Measurements from ENCODE around the gene PSIP1.

The PSIP1 gene

DNA sequence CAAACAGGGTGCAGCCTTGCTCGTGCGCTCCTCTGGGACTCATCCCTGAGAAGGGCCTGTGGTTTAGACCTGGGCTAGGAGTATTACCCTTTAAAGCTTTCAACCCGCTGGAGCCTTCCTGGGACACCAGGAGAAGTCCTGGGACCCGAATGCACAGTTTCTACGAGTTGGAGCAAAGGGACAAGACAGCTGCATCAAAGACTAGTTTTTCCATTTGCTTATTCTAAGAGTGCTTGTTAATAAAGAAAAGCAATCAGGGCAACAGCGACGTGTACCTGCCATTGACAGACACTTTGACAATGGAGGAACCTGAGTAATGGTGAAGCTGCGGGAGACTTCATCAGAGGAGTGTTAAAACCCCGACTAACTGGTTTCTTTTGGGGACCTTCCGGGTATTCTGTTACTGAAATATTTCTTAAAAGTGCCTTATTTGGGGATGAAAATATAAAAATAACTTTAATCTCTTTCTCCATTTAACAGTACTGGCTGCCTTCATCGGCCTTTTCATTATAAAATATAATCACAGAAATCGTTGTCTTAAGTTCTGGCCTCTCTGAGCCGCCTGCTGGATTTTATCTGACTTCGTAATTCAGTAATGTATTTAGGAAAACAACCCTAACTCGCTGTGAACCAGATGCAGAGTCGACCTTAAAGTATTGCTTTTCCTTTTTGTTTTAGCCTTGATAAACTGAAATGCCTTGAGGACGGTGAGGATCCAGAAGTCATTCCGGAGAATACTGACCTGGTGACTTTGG, 87.4 kb downstream of the PSIP1 start:
- no peaks in the 10 kb centered on the region for H3K4me1 ChIP-seq (ENCODE audit: control insufficient read depth, insufficient read depth, low read length)
- peak overlapping the region; percentile 76 for H3K4me3 ChIP-seq (ENCODE audit: low read depth, low read length)
- TF ChIP-seq ZNF76 (tag by site-specific recombination; IDR thresholded peaks at IDR 0.05; ENCODE audit: borderline replicate concordance, low read depth) (no peak), ZNF843 (tag by site-specific recombination; IDR thresholded peaks at IDR 0.05) (no peak), HOXC10 (CRISPR knock-in tag; IDR thresholded peaks at IDR 0.05) (no peak), ZNF23 (tag by site-specific recombination; IDR thresholded peaks at IDR 0.05; ENCODE audit: borderline replicate concordance) (no peak), ZBTB17 (tag by site-specific recombination; IDR thresholded peaks at IDR 0.05) (no peak), ZNF433 (tag by site-specific recombination; IDR thresholded peaks at IDR 0.05; ENCODE audit: low read depth) (no peak), ZNF394 (tag by site-specific recombination; IDR thresholded peaks at IDR 0.05; ENCODE audit: borderline replicate concordance) (no peak), ZNF658 (tag by site-specific recombination; IDR thresholded peaks at IDR 0.05) (no peak), GLI4 (tag by site-specific recombination; IDR thresholded peaks at IDR 0.05) (no peak)
- CTCF ChIA-PET: interaction anchor here (0.7 to 1.7 kb wide), 3 partner anchors 183 to 996 kb away, joined by 3 to 4 read pairs (median 4); no protein-coding TSS in a partner anchor
- no peaks in the 10 kb centered on the region for H3K9me3 ChIP-seq (ENCODE audit: control insufficient read depth, insufficient read depth, low read depth, low read length)
- peak overlapping the region; percentile 44; the same call in 1 of the 2 replicates for H3K27ac ChIP-seq (ENCODE audit: extremely low read depth, low read depth, low read length)
- POLR2A ChIA-PET: interaction anchor here (0.9 to 1.1 kb wide), 2 partner anchors 87 to 116 kb away, joined by 3 to 4 read pairs; partner anchors contain the start of gene TTC39B
- H3K36me3 ChIP-seq (ENCODE audit: control insufficient read depth in 2 of 2, insufficient read depth in 1 of 2, low read length in 2 of 2): peaks cover 14 to 22% of the 10 kb centered on the region in 2 experiments; a peak in 2 of 3 replicates

DNA sequence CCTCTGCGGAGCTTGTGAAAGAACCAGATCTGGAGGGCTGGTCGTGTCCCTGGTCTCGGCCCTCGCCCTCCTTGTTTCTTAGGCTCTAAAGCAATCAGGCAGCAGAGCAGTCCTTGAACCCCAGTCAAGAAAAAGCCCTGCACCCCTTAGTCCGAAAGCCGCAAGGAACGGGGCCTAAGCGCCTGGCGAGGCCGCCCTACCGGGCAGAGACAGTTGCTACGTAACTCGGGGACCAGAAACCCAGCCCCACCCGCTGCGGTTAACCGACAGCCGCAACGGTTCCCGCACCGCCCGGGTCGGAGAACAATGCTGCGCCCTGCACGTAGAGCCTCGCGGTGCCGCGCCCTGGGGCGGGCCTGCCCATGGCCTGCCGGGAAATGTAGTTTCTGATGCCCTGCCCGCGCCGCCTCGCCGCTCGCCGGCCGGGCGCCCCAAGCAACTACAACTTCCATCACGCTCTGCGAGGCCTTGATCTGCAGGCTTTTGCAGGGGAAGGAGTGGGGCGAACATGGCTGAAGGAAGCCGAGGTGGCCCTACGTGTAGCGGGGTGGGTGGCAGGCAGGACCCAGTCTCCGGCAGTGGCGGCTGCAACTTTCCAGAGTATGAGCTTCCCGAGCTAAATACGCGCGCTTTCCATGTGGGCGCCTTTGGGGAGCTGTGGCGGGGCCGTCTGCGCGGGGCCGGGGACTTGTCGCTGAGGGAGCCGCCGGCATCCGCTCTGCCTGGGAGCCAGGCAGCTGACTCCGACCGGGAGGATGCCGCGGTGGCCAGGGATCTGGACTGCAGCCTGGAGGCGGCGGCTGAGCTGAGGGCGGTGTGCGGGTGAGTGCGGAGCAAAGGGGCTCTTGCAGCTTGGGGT, 88.2 kb downstream of the PSIP1 start, which contains the start of gene SNAPC3:
Gene SNAPC3, plus strand, starts transcription at position 505 of the 859 bp plus-strand sequence. Its CDS starts 4 bp downstream, at position 509.
- CTCF ChIA-PET: interaction anchor here (0.5 to 1.7 kb wide), 4 partner anchors 18 to 216 kb away, joined by 3 to 4 read pairs (median 4); partner anchors contain the start of gene TTC39B
- TF ChIP-seq ZNF202 (tag by site-specific recombination; IDR thresholded peaks at IDR 0.05; ENCODE audit: borderline replicate concordance) (no peak), YY2 (tag by site-specific recombination; IDR thresholded peaks at IDR 0.05) (0 out of 2 replicates have a peak, but pooled peaks have one; percentile 46), ZBTB7A (tag by site-specific recombination; IDR thresholded peaks at IDR 0.05; ENCODE audit: low read depth) (no peak), ZNF747 (tag by site-specific recombination; IDR thresholded peaks at IDR 0.05) (no peak), ZNF610 (tag by site-specific recombination; IDR thresholded peaks at IDR 0.05; ENCODE audit: borderline replicate concordance) (no peak), ZNF707 (tag by site-specific recombination; IDR thresholded peaks at IDR 0.05) (no peak), ZNF248 (tag by site-specific recombination; IDR thresholded peaks at IDR 0.05) (no peak), ZNF394 (tag by site-specific recombination; IDR thresholded peaks at IDR 0.05; ENCODE audit: borderline replicate concordance) (no peak), ZBTB48 (tag by site-specific recombination; IDR thresholded peaks at IDR 0.05) (no peak; the same call in 1 of the 2 replicates), ZNF174 (tag by site-specific recombination; IDR thresholded peaks at IDR 0.05) (no peak), ZNF155 (tag by site-specific recombination; IDR thresholded peaks at IDR 0.05) (no peak), ZNF341 (tag by site-specific recombination; IDR thresholded peaks at IDR 0.05; ENCODE audit: low read depth) (peak; percentile 90), ZNF621 (tag by site-specific recombination; IDR thresholded peaks at IDR 0.05) (no peak), ZNF548 (tag by site-specific recombination; IDR thresholded peaks at IDR 0.05) (no peak), ZNF571 (tag by site-specific recombination; IDR thresholded peaks at IDR 0.05) (no peak), GLIS2 (tag by site-specific recombination; IDR thresholded peaks at IDR 0.05) (peak; percentile 21; the same call in 1 of the 2 replicates), GLI2 (tag by site-specific recombination; IDR thresholded peaks at IDR 0.05; ENCODE audit: borderline replicate concordance, low read depth) (no peak), SP3 (tag by site-specific recombination; IDR thresholded peaks at IDR 0.05) (peak; percentile 94), ZNF214 (tag by site-specific recombination; IDR thresholded peaks at IDR 0.05; ENCODE audit: borderline replicate concordance) (no peak)
- TF ChIP-seq, protein P1, sequence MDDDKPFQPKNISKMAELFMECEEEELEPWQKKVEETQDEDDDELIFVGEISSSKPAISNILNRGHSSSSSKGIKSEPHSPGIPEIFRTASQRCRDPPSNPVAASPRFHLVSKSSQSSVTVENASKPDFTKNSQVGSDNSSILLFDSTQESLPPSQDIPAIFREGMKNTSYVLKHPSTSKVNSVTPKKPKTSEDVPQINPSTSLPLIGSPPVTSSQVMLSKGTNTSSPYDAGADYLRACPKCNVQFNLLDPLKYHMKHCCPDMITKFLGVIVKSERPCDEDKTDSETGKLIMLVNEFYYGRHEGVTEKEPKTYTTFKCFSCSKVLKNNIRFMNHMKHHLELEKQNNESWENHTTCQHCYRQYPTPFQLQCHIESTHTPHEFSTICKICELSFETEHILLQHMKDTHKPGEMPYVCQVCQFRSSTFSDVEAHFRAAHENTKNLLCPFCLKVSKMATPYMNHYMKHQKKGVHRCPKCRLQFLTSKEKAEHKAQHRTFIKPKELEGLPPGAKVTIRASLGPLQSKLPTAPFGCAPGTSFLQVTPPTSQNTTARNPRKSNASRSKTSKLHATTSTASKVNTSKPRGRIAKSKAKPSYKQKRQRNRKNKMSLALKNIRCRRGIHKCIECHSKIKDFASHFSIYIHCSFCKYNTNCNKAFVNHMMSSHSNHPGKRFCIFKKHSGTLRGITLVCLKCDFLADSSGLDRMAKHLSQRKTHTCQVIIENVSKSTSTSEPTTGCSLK (tag by site-specific recombination; IDR thresholded peaks at IDR 0.05): no peak
- TF ChIP-seq, protein P2, sequence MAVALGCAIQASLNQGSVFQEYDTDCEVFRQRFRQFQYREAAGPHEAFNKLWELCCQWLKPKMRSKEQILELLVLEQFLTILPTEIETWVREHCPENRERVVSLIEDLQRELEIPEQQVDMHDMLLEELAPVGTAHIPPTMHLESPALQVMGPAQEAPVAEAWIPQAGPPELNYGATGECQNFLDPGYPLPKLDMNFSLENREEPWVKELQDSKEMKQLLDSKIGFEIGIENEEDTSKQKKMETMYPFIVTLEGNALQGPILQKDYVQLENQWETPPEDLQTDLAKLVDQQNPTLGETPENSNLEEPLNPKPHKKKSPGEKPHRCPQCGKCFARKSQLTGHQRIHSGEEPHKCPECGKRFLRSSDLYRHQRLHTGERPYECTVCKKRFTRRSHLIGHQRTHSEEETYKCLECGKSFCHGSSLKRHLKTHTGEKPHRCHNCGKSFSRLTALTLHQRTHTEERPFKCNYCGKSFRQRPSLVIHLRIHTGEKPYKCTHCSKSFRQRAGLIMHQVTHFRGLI (tag by site-specific recombination; IDR thresholded peaks at IDR 0.05): peak; percentile 79

More for the DNA sequence above, 88.2 kb downstream of the PSIP1 start, which contains the start of gene SNAPC3:
- Histone ChIP-seq H3K4me3 (ENCODE audit: low read depth, low read length) (peak within 1 kb of the TSS; percentile 76), H3K36me3 (ENCODE audit: control insufficient read depth in 2 of 2, insufficient read depth in 1 of 2, low read length in 2 of 2) (peaks cover 14 to 22% of the 10 kb centered on the region in 2 experiments; a peak in 2 of 3 replicates), H3K9me3 (ENCODE audit: control insufficient read depth, insufficient read depth, low read depth, low read length) (no peaks in the 10 kb centered on the region), H3K4me1 (ENCODE audit: control insufficient read depth, insufficient read depth, low read length) (no peaks in the 10 kb centered on the region), H3K27ac (ENCODE audit: extremely low read depth, low read depth, low read length) (peak within 1 kb of the TSS; percentile 55; the same call in 1 of the 2 replicates)
- POLR2A ChIA-PET: interaction anchor here (0.9 to 1.1 kb wide), 3 partner anchors 87 to 131 kb away, joined by 3 to 4 read pairs (median 3); partner anchors contain the start of gene TTC39B
